Activated CD4-positive, alpha-beta T cell treated with anti-CD3 and anti-CD28 coated beads for 48 hours (primary cell): ENCODE data around the gene ARID5A.

Experiments used
- DNase-seq: peaks from one replicate; pipeline ENCODE4 v3.0.0-alpha.2; 2020

ARID5A gene

DNA sequence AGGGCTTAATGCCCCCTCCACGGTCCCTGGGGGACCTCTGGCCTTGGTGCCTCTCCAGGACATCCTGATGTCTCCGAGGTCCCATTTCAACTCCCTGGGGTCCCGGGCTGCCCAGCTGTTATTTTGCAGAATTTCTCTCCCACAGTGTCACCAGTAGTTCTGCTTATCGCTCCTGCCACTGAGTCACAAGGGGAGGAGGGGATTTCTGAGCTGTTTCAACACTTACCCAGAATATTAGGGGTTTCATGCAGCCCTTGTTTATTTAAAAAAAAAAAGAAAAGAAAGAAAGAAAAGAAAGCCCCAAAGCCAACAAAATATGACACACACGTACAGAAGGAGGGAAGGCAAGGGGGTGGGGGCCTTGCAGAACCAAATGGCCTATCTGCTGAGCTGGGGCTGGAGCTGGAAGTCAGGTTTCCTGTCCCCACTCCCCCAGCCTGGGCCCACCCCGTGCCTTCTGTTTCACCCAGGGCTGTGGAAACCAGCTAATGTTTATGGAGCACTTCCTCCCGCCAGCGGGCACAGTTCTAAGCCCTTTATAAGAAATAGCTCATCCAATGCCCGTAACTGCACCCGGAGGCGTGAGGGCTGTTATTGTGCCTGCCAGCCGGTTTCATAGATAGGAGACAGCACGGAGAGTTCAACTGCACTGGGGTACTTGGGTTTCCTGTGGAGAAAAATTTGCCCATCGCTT lies 8.4 kb upstream of the ARID5A start:
- peak; percentile 89 for DNase-seq

DNA sequence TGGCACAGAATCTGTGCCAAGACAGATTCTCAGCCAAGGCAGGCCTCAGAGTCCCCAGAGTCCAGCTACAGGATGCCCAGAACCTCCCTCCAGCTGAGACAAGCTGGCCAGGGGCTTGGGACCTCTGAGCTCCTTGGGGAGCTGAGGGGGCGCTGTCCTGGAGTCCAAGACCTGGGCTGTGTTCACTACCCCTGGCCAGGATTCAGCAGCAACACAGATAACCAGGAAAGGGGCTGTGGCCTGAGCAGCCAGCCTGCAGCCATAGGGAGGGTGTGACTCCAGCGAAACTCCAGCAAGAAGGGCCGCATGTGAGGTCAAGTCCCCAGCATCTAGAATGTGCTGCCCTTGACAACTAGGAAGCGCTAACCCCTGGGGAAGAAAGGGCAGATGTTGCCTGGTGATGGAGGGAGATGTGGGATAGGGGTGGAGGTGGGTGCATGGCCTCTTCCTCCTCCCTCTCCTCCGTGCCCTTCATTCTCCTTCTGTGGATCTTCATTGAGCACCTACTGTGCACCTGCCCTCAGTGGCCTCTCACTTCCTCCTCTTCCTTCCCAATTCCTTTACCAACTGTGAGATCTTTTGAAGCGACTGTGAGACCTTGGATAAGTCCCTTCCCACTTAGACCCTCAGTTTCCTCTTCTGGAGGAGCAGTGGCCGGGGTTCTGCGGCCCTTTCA lies 7.7 kb upstream of the ARID5A start:
- peak; percentile 12 for DNase-seq

DNA sequence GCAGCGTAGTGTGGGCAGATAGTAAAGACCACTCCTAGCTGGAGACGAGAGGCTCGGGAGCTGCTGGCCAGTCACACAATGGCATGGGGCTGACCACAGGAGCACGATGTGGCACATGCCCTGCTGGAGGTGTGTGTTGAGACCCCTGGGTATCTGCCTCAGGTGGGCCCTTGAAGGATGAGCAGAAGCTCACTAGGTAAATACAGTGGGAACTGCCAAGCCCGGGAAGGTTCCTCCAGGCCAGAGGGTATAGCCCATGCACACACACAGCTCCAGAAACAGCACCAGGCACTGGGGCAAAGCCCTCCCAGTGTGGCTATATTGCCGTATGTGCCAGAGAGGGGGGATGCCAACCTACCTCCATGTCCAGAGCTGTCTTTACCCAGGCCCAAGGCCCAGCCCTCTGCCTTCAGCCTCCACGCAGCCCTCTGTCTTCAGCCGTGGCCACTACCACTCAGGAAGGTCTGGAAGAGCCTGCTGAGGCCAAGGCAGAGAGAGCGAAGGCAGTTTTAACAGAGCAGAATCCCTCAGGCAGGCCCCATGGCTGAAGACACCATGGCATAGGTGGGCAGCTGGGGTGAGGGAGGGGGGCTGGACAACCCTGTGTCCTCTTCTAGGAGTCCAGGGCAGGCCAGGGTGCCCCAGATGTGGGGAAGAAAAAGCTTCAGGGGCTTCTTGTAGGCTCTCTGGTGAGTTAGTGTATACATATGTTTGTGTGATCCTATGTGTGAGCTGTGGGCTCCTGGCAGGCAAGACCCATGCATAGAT lies 7.0 kb upstream of the ARID5A start:
- peak; percentile 6 for DNase-seq

DNA sequence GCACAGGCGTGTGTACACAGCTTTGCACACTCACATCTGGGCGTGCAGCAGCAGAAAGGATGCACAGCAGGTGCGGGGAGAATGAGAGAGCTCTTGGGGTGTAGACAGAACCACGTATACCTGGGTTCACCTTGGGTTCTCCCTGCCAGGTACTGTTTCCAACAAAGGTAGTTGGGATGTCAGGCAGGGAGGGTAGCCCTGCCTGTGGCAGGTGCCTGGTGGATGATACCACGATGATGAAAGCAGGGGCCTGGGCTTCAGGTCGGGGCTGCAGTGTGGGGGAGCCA lies 6.5 kb upstream of the ARID5A start:
- no peak for DNase-seq

DNA sequence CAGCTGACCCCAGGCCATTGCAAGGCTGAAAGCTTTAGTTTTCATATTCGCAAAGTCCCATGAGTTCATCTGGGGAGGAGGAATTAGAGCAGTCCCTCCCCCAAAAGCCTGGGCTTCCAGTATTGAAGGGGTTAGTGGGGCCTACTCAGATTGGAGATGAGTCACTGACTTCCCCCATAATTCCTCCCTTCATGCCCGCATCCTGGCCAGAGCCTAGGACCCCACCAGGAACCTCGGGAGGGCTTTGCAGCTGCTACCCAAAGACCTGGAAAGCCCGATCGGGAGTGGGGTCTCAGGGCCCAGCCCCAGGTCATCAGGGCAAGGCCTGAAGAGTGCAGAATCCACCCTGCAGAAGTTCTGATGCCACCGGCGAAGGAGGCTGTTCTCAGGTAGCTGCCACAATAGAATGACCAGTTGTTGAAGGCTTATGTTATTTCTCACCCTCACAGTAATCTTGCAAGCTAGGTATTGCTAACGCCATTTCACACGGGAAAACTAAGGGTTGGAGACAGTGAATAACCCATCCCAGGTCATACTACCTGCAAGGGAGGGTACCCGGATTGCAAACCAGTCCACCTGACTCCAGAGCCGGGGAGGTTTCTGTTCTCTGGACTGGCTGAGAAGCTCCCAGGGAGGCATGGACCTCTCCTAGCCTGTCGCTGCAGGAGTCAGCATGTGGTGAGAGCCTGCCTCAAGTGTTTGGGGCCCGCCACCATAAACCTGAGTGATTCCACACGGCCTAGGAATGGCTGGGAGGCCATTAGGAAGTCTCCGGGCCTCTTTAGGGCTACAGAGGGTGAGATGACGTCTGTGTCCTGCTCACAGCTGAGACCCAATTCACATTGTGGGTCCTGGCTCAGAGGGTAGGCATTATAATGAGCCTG lies 5.8 kb upstream of the ARID5A start:
- DNase-seq = peak; percentile 31

DNA sequence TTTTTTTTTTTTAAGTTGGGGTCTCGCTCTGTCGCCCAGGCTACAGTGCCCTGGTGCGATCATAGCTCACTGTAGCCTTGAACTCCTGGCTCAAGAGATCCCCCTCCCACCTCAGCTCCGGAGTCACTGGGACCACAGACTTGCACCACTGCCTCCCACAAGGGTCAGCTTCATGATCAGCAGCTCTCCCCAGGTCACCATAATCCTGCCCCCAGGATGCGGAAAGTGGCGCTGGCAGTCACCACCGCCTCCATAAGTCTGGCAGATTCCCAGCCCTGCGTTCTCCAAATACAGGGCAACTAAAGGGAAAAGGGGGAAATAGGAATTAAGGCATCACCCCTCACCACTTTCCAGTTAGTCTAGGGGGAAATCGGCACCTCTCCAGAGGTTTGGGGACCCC lies 5.2 kb upstream of the ARID5A start:
- DNase-seq = no peak

DNA sequence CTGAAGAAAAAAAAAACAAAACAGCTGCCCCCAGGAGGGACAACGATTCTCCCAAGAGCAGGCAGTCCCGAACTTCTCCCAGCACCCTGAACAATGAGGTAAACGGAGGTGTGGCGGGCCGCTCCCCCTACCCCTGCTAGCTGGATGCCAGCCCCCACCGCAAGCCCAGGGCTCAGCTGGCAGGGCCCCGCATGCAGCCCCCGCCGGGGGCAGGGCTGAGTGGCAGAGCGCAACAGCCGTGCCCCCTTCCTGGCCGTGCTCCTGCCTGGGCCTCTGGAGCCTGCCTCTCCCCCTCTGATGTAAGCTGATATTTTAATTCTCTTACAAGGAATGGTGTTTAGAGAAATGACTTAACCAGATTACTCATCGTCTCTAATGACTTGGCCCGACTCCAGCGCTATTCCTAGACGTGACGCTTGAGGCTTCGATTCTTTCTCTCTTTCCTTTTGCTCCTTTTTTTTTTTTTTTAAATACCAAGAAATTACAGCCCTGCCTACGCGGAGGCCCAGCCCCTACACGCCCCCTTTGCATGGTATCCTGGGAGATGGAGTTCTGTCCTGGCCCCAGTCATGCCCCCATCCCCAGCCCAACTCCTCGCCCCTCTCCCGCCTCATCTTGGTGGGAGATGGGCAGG lies 4.6 kb upstream of the ARID5A start:
- DNase-seq = peak; percentile 93

DNA sequence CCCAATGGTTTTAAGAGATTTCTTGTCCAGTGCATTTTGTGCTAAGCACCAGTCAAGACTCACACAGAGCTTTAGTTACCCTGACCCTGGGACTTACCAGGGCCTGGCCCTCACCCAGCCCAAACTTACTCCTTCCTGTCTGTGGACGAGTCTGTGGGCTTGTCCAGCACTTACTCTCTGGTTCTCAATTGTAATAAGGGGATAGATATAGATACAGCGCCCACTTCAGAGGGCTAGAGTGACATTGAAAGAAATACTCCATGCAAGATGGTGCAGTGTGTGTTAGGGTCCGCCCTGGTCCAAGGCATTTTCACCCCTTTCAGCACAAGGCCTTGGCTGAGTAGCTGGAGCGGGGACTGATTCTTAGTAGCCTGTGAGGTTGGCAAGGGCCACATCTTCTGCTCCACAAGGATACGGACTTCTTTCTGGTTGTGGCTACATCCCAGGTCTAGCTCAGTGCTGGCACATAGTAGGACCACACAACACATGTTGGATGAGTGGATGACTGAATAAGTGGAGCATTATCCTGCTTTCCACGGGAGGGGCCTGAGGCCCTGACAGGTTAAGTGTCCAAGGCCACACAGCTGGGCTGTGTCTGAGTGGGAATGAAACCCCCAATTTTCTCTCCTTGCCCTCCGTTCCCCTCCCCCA lies 3.8 kb upstream of the ARID5A start:
- no peak for DNase-seq

DNA sequence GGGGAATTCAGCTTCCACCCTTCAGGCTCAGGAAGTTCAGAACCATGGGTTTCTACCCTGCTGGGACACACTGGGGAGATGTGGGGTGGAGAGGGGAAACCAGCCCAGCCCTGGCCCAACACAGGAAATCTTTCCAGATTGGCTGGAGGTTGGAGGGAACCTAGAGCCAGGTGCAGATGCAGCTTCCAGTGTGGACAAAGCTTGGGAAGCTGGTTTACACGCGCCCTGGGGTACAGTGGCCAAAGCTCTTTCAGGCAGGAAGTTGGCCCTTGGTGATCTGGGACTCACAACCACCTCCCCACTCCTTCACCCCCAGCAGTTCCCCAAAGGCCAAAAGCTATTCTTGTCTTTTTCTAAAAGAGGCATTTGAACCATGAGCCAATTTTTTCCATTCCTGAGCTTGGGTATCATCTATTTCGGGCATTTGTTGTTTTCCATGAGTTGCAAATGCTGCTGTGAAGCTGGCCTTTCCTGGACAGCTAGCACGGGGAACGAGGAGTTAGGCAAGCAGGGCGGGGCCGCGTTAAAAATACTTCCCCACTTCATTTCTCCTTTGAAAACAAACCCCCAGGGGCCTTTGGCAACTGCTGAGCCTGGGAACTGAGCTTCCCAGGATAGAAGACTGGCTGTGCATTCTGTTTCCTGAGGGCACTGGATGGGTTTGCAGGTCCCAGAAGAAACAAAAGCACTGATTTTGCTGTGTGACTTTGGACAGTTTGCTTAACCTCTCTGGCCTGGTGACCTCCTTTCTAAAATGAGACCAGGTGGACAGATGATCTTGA lies 3.1 kb upstream of the ARID5A start:
- DNase-seq = no peak

DNA sequence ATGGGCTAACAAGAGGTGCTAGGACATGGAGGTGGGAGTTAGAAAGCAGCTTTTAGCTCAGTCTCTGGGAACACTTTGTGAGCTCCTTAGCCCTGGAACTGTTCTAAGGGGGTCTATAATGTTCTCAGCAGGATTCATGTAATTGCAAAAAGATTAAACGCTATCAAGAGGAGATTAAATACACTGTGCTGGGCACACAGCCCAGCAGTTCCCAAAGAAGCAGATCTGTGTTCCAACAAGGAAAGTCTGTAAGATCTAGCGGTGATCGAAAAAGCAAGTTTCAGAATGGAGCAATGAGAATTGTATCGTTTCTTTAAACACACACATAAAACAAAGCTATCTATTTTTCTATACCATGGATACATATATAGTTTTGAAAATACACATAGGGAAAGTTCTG lies 2.4 kb upstream of the ARID5A start:
- no peak for DNase-seq

DNA sequence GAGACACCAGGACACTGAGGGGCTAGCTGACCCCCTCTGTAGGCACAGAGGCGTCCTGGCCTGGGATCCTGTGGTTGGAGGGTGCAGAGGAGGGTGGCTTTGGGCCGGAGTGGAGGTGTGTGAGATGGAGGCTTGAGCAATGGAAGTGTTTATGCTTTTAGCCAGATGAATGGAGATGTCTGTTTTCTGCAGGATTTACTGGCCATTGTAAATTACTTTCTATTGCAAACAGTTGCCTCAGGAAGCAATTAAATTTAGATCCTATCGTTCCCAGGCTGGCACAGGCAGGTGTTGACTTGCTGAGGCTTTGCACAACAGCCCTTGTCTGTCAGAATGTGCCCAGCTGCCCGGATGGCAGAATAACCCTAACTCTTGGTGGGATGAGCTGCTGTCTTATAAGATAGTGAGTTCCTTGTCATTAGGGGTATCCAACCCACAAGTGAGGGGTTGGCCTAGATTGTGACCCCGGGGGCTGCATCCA lies 1.8 kb upstream of the ARID5A start:
- DNase-seq = no peak

DNA sequence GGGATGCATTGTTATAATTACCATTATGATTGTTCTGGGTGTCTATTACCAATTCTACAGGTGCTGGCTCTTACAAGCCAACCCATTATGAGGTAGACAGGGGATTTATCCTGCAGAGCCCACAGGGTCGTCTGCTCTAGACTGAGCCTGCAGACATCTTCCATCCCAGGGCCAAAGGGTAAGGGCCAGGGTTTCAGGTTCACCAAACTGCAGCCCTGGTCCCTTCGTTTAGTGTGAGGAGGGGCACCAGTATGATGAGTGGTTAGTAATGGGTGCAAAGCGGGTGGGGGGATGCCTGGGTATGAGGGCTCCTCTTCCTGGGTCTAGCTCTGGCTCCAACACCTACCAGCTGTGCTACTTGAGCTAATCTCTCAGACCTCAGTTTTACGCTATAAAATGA lies 1.2 kb upstream of the ARID5A start:
- DNase-seq = no peak

DNA sequence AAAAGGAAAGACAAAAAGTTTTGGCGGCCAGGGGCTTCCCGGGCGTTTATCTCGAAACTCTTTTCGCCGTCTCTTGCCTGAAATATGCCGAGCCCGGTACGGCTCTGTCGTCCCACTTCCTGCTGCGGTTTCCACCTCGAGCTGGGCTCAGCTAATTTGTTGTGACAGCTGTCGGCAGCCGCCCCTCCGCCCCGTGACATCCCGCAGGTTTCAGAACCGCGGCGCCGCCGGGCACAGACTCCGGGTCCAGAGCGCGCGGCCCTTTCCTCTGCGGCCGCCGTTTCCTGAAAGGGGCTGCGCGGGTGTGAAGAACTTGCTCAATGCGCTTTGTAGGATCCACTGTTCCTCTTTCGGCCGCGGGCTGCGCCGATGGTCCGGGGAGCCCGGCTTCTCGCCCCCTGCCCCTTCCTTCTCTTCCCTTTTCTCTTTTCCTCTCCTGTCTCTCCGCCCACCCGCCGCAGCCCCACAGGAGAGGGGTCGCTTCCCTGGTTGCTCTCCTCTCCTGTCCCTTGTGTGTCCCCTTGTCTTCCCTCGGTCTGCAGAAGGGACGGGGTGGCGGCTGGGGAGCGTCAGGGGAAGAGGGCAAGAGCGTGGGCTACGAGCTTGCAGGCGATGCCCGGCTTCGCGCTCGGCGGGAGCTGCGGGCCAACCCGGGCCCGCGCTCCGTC lies 648 bp downstream of the ARID5A start:
- peak; percentile 91 for DNase-seq

DNA sequence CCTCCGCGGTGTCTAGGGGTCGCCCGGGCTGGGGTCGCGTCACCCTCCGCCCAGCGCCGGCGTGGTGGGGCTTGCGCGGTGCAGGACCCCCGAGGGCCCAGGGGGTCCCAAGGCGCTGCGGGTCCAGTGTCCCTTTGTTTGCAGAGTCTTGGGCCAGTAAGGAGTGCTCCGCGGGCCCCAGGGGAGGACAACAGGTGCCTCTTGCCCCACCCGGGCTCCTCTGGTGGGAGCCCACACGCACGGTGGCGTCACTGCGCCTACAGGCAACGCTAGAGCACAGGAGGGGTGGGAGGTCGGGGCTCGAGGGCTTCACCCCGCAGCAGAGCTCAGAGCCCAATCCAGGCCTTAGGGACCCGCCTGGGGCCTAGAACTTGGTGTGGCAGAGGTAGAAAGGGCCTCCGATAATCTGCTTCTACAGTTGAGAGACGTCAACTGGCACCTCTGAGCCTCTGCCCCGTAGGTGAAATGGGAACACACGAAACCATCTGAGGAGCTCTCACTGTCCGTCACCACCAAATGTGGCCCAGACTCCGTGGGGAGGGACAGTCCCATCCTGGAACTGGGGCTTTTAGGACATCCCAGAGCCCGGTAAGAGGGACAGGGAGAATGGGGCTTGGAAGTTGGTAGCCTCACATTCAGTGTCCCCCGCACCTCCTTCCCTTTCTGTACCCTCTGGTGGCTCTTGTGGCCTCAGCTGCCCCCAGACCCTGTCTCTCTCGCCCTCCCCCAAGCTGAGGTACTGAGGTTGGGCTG lies 1.4 kb downstream of the ARID5A start:
- DNase-seq = peak; percentile 63

DNA sequence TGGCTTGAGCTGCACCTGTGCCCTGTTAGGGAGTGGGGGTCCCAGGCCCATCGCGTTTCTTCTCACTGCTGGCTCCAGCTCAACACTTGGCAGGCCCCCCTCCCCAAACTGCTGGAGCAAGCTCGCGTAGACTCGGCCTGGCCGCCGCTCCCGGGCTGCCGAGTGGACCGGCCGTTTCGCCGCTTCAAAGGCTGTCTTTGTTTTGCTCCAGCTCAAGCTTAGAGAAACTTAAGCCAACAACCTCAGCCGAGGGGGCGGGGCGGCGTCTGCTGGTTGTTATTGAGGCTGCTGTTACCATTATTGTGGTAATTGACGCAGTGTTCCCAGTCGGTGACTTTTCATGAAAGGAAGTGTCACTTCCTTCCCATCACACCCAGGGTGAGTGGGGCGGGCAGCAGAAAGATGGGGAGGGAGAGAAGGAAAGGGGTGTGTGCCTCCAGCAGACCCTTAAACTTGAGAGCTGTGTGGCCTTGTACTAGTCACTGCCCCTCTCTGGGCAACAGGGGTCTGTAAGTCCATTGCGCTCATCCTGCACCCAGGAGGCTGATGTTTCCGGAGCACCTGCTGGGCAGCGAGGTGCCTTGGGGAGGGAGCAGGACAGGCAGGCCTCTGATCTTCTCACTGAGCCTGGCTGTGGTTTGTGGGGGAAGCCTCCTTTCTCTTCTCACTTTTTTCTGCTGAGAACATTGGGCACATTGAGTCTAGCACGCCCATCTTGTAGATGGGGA lies 2.1 kb downstream of the ARID5A start:
- peak; percentile 94 for DNase-seq

DNA sequence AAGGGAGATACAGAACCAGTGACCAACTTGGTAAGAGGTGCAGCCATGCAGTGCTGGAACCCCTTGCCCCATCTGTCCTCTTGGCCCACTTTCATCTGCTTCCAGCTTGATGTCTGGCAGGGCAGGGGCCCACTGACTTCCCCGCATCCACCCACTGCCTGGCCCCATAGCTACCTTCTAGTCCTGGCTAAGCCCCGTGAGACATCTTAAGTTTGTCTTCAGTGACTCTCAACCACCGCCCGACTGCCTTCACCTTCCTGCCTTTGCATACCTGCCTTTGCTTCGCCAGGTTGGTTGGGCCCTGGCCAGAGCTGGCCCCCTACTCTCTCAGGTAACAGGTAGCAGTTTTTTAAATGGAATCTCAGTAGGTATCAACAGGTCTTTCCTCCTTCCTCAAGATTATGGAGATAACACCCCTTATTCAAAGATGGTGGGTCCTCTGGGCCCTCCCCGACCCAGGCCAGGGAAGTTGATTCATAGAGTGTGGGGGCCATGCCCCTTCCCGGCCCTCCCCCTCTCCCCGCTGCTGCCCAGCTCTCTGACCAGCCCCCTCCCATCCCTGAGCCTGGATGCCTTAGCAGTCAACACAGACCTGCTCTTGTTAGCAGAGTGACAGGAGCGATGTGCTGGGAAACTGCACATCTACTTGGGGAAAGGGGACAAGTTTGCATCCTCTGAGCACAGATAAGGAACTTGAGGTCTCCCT lies 2.8 kb downstream of the ARID5A start:
- no peak for DNase-seq

DNA sequence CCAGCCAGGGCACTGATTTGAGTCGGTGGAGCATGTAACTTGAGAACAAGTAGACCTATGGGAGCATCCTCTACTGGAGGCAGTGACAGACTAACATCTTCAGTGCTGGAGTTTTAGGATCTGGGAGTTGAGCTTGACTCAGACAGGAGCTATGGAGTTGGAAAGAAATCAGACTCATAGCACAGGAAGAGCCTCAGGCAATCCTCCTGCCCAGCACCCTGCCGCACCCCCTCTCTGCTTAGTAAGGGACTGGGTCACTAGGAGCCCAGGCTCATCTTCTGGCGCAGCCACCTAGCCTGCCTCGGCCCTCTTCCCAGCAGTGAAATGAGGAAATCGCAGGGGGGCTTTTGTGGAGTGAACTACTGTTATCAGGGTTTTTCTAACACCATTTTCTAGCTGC lies 3.6 kb downstream of the ARID5A start:
- no peak for DNase-seq

DNA sequence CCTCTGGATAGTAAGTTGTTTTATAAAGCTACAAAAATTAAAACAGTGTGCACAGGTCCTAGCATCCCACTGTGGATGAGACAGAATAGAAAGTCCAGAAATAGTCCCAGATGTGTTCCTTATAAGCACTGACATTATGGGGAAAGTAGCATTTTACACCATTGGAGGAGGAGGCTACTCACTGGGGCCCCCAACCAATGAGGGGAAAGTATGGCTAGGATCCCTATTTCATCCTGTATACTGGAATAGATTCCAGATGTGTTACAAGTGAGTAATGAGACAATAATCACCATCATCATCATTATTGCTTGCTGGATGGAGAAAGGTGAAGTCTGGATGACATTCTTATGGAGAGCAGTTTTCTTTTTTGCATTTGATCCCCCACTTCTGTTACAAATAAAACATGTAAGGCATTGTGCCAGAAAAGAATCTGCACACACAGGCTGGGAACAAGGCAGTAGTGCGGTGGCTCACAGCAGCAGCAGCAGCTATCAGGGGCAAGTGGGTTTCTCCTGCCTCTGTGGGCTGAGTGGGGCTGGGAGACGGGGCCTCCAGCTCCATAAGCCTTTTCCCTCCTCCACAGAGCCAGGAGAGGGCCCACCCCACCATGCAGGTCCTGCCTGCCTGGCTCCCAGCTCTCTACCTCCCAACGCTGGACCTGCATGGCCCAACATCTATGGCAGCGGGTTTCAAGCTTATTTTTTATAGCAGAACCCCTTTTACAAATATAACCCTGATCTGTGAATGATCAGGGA lies 5.0 kb downstream of the ARID5A start:
- no peak for DNase-seq
